Hepatocyte (in vitro differentiated cells): ENCODE results near the gene SUCLG2. TPM values are rescaled to one million over a fixed set of nuclear protein-coding genes. Genes with fewer than 3 reads are reported as not detected.

Experiments used
- DNase-seq: peaks from one replicate; pipeline ENCODE4 v3.0.0-alpha.2; 2016; ENCODE audit warnings: low spot score
- H2AFZ ChIP-seq: fragments of 200-600 bp; sonication (generic); 2 replicates; pipeline ENCODE4 v1.6.0; 2016; ENCODE audit warnings: antibody characterized with exemption, mild to moderate bottlenecking
- H3K27ac ChIP-seq: fragments of 200-600 bp; sonication (generic); 2 replicates; pipeline ENCODE4 v1.5.1; 2016; ENCODE audit warnings: mild to moderate bottlenecking
- H3K27me3 ChIP-seq: fragments of 200-600 bp; sonication (generic); 2 replicates; pipeline ENCODE4 v1.6.1; 2016
- H3K36me3 ChIP-seq: fragments of 200-600 bp; sonication (generic); replicated peaks from 2 replicates; pipeline ENCODE4 v1.5.1; 2016; ENCODE audit warnings: low read depth; ENCODE audit not compliant: insufficient read depth
- H3K4me1 ChIP-seq: fragments of 200-600 bp; sonication (generic); 2 replicates; pipeline ENCODE4 v1.5.1; 2016; ENCODE audit warnings: mild to moderate bottlenecking, moderate library complexity; ENCODE audit not compliant: insufficient read depth
- H3K4me2 ChIP-seq: fragments of 200-600 bp; sonication (generic); 2 replicates; pipeline ENCODE4 v1.6.0; 2016
- H3K4me3 ChIP-seq: fragments of 200-600 bp; sonication (generic); 2 replicates; pipeline ENCODE4 v1.5.1; 2016; ENCODE audit warnings: mild to moderate bottlenecking
- H3K79me2 ChIP-seq: fragments of 200-600 bp; sonication (generic); 2 replicates; pipeline ENCODE4 v1.6.0; 2017; ENCODE audit warnings: mild to moderate bottlenecking
- H3K9me2 ChIP-seq: fragments of 200-600 bp; sonication (generic); replicated peaks from 2 replicates; pipeline ENCODE4 v1.6.0; 2017; ENCODE audit warnings: mild to moderate bottlenecking; ENCODE audit not compliant: insufficient read depth
- H3K9me3 ChIP-seq: fragments of 200-600 bp; sonication (generic); 2 replicates; pipeline ENCODE4 v1.5.1; 2016; ENCODE audit warnings: low read depth, mild to moderate bottlenecking
- H4K20me1 ChIP-seq: fragments of 200-600 bp; sonication (generic); 2 replicates; pipeline ENCODE4 v1.6.0; 2016; ENCODE audit warnings: mild to moderate bottlenecking; ENCODE audit not compliant: insufficient read depth, poor library complexity, severe bottlenecking
- EZH2 ChIP-seq: fragments of 200-600 bp; sonication (generic); IDR thresholded peaks from 2 replicates; pipeline ENCODE4 v1.6.1; 2016; ENCODE audit warnings: antibody characterized with exemption, mild to moderate bottlenecking, borderline replicate concordance
- EZH2phosphoT487 ChIP-seq: fragments of 200-600 bp; sonication (generic); IDR thresholded peaks from one replicate; pipeline ENCODE4 v1.6.1; 2018; ENCODE audit warnings: antibody characterized with exemption, mild to moderate bottlenecking, low read depth, moderate library complexity; ENCODE audit not compliant: unreplicated experiment, severe bottlenecking
- WGBS: methylation state at CpG from one replicate; pipeline ENCODE4 v1.1.6; 2016; ENCODE audit warnings: low lambda C conversion rate; ENCODE audit errors: missing lambda C conversion rate; 5-methylcytosine and 5-hydroxymethylcytosine counted together
- polyA plus RNA-seq: library from polyadenylated mRNA; unstranded; fragments of >200 nt; fragmentation: Nextera tagmentation; extraction: Ambion mirVana; gene quantifications from 2 replicates; pipeline ENCODE4 v1.2.1, GENCODE V29; 2016
- total RNA-seq: library from RNA; depleted of rRNA; stranded (reverse); fragments of >200 nt; gene quantifications from 2 replicates; pipeline ENCODE4 v1.2.3, GENCODE V29; 2014
- TF ChIP-seq, protein P1 (sequence below): fragments of 200-600 bp; sonication (generic); IDR thresholded peaks from 2 replicates; pipeline ENCODE4 v1.5.1; 2016; ENCODE audit warnings: antibody characterized with exemption, mild to moderate bottlenecking; ENCODE audit not compliant: poor library complexity

SUCLG2 gene
- total and polyA plus RNA-seq, 2 experiments from 2014 or later: 58.0 to 94.2 TPM

DNA sequence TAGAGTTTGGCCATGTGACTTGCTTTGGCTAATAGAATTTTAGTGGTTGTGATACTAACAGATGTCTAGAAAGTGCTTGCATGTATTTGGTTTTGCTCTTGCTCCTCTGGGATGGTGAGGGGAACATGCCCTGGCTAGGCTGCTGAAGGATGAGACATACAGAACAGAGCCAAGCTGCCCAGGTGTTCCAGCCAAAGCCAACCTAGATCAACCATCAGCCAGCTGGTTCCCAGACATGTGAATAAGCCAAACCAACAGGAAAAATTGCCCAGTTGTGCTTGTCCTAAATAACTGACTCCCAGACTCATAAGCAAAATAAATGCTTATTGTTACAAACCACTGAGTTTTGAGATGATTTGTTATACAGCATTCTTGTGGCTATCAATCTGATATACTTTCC is 292.6 kb downstream of the SUCLG2 start:
- H3K4me2 ChIP-seq: no peak overlapping the region
- no peaks in the 10 kb centered on the region for H3K27me3 ChIP-seq
- H3K9me2 ChIP-seq: no peaks in the 10 kb centered on the region
- H3K79me2 ChIP-seq: no peaks in the 10 kb centered on the region
- no peak for DNase-seq
- H3K9me3 ChIP-seq: no peaks in the 10 kb centered on the region
- no peaks in the 10 kb centered on the region for H3K36me3 ChIP-seq
- no peak overlapping the region for H3K27ac ChIP-seq
- H3K4me1 ChIP-seq: no peaks in the 10 kb centered on the region
- H3K4me3 ChIP-seq: no peak overlapping the region
- no peaks in the 10 kb centered on the region for H4K20me1 ChIP-seq
- TF ChIP-seq EZH2 (no peak), EZH2phosphoT487 (no peak)
- TF ChIP-seq, protein P1, sequence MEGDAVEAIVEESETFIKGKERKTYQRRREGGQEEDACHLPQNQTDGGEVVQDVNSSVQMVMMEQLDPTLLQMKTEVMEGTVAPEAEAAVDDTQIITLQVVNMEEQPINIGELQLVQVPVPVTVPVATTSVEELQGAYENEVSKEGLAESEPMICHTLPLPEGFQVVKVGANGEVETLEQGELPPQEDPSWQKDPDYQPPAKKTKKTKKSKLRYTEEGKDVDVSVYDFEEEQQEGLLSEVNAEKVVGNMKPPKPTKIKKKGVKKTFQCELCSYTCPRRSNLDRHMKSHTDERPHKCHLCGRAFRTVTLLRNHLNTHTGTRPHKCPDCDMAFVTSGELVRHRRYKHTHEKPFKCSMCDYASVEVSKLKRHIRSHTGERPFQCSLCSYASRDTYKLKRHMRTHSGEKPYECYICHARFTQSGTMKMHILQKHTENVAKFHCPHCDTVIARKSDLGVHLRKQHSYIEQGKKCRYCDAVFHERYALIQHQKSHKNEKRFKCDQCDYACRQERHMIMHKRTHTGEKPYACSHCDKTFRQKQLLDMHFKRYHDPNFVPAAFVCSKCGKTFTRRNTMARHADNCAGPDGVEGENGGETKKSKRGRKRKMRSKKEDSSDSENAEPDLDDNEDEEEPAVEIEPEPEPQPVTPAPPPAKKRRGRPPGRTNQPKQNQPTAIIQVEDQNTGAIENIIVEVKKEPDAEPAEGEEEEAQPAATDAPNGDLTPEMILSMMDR: no peak
- no peak overlapping the region for H2AFZ ChIP-seq

DNA sequence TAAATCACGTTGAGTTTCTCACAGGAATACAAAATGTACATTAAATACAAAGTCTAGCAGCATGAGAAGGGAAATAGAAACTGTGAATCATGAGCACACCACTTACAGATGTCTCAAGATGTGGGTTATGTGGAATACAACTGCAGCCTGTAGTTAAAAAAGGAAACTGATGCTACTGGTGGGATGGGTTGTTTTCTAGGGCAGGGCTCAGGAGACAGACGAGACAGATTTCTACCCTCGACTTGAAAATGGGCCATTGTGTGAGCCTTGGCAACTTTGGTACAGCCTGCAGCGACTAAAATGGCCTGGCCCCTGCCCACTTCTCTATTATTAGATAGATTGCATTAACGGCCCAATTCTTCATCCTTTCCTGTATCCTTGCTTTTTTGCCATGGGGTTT is 293.1 kb downstream of the SUCLG2 start:
- DNase-seq: no peak

DNA sequence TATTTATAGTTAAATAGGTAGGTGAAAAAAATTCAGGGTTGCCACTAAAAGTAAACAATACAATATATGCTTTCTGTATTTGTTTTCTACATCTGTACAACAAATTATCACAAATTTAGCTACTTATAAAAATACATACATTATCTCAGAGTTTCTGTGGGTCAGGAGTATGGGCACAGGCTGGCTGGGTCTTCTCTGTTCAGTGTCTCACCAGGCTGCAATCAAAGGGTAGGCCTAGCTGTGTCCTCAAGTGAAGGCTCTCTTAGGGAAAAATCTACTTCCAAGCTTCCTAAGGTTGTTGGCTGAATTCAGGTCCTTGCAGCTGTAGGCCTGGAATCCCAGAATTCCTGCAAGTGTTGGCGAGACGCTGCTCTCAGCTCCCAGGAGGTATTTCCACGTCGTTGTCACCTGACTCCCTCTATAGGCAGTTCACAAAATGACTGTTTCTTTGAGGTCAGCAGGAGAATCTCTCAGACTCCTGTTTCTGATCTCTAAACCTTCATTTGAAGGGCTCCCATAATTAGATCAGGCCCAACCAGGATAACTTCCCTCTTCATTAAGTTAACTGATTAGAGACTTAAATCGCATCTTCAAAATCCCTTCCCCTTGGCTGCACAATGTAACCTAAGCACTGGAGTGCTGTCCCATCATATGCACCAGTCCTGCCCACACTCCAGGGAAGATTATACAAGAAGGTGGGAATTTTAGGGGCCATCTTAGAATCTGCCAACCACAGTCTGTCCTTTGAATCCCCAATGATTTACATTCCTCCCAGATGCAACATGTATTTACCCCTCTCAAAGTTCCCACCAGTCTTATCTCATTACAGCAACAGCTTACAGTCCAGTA is 296.6 kb downstream of the SUCLG2 start:
- Histone ChIP-seq H3K4me1 (no peaks in the 10 kb centered on the region), H3K79me2 (no peaks in the 10 kb centered on the region), H3K9me2 (no peaks in the 10 kb centered on the region), H3K4me2 (no peak overlapping the region), H3K9me3 (no peaks in the 10 kb centered on the region), H2AFZ (no peak overlapping the region), H3K27me3 (no peaks in the 10 kb centered on the region), H3K36me3 (no peaks in the 10 kb centered on the region), H3K27ac (no peak overlapping the region), H3K4me3 (no peak overlapping the region), H4K20me1 (no peaks in the 10 kb centered on the region)
- DNase-seq: peak; percentile 73
- TF ChIP-seq EZH2phosphoT487: no peak
- no peak for TF ChIP-seq EZH2
- TF ChIP-seq, protein P1: peak; percentile 42
- 22% methylated on average over 5 of the region's 5 CpGs for WGBS

More for the DNA sequence above, 293.1 kb downstream of the SUCLG2 start:
- Histone ChIP-seq H2AFZ (no peak overlapping the region), H3K4me2 (no peak overlapping the region), H3K9me2 (no peaks in the 10 kb centered on the region), H3K27me3 (no peaks in the 10 kb centered on the region), H3K79me2 (no peaks in the 10 kb centered on the region), H4K20me1 (no peaks in the 10 kb centered on the region), H3K9me3 (no peaks in the 10 kb centered on the region), H3K4me1 (no peaks in the 10 kb centered on the region), H3K36me3 (no peaks in the 10 kb centered on the region), H3K27ac (no peak overlapping the region), H3K4me3 (no peak overlapping the region)
- 88% methylated on average over 5 of the region's 5 CpGs for WGBS
- TF ChIP-seq EZH2: no peak
- TF ChIP-seq EZH2phosphoT487: no peak
- TF ChIP-seq, protein P1: no peak
